Measurements from ENCODE around the gene ETV5. TPM values are rescaled to one million over a fixed set of nuclear protein-coding genes. Genes with fewer than 3 reads are reported as not detected.

ETV5 gene
- total and polyA plus RNA-seq, 4 donors: 3.3 to 14.9 (median 5.5) TPM

GRCh38 chr3:186144257-186144656 is 35.4 kb upstream of the ETV5 start:
- Histone ChIP-seq H3K9me3 (ENCODE audit: control insufficient read depth in 4 of 4, low read length in 3 of 4) (no peaks in the 10 kb centered on the region), H3K4me1 (ENCODE audit: control insufficient read depth in 4 of 4, insufficient read depth in 4 of 4, low read length in 3 of 4) (no peaks in the 10 kb centered on the region), H3K27me3 (ENCODE audit: control insufficient read depth in 4 of 4, insufficient read depth in 4 of 4, low read length in 3 of 4) (no peaks in the 10 kb centered on the region), H3K27ac (ENCODE audit: low read depth in 1 of 2, low read length in 2 of 2) (no peak overlapping the region), H3K4me3 (ENCODE audit: low read depth in 1 of 3, low read length in 3 of 3) (no peak overlapping the region), H3K36me3 (ENCODE audit: control insufficient read depth in 4 of 4, insufficient read depth in 3 of 4, low read depth in 1 of 4, low read length in 3 of 4) (no peaks in the 10 kb centered on the region), H3K9ac (ENCODE audit: low read depth in 1 of 2, low read length in 2 of 2) (no peak overlapping the region)
- DNase-seq (ENCODE audit: low spot score): no peak
- WGBS: 89% methylated on average over 5 of the region's 5 CpGs
- TF ChIP-seq MAX (IDR thresholded peaks at IDR 0.05) (no peak), FOXA2 (IDR thresholded peaks at IDR 0.05) (no peak), ATF3 (IDR thresholded peaks at IDR 0.05) (no peak), NR2F2 (IDR thresholded peaks at IDR 0.05) (no peak), CTCF (IDR thresholded peaks at IDR 0.05; ENCODE audit: low read depth, low read length, missing input control) (no peak)

- Histone ChIP-seq H3K9me3 (ENCODE audit: control insufficient read depth in 4 of 4, low read length in 3 of 4) (no peaks in the 10 kb centered on the region), H3K27me3 (ENCODE audit: control insufficient read depth in 4 of 4, insufficient read depth in 4 of 4, low read length in 3 of 4) (no peaks in the 10 kb centered on the region), H3K27ac (ENCODE audit: low read depth in 1 of 2, low read length in 2 of 2) (no peak overlapping the region), H3K36me3 (ENCODE audit: control insufficient read depth in 4 of 4, insufficient read depth in 3 of 4, low read depth in 1 of 4, low read length in 3 of 4) (no peaks in the 10 kb centered on the region), H3K4me1 (ENCODE audit: control insufficient read depth in 4 of 4, insufficient read depth in 4 of 4, low read length in 3 of 4) (no peaks in the 10 kb centered on the region), H3K9ac (ENCODE audit: low read depth in 1 of 2, low read length in 2 of 2) (no peak overlapping the region), H3K4me3 (ENCODE audit: low read depth in 1 of 3, low read length in 3 of 3) (no peak overlapping the region)
- WGBS: 64% methylated on average over 1 of the region's 1 CpG
- TF ChIP-seq MAX (IDR thresholded peaks at IDR 0.05) (no peak), TAF1 (conservative IDR thresholded peaks at IDR 0.05) (no peak), EGR1 (IDR thresholded peaks at IDR 0.05; ENCODE audit: low read depth in 2 of 2) (no peak), YY1 (IDR thresholded peaks at IDR 0.05) (no peak), FOXA1 (IDR thresholded peaks at IDR 0.05) (no peak), HNF4G (IDR thresholded peaks at IDR 0.05) (no peak), ATF3 (IDR thresholded peaks at IDR 0.05) (no peak), RXRA (IDR thresholded peaks at IDR 0.05) (no peak), REST (IDR thresholded peaks at IDR 0.05) (no peak), ZBTB33 (IDR thresholded peaks at IDR 0.05) (no peak), NR2F2 (IDR thresholded peaks at IDR 0.05) (no peak), GABPA (IDR thresholded peaks at IDR 0.05 in 1 of 2, conservative IDR thresholded peaks at IDR 0.05 in 1 of 2) (no peak), FOXA2 (IDR thresholded peaks at IDR 0.05) (no peak), JUND (IDR thresholded peaks at IDR 0.05) (no peak), RAD21 (IDR thresholded peaks at IDR 0.05) (no peak), HNF4A (conservative IDR thresholded peaks at IDR 0.05) (no peak), CTCF (IDR thresholded peaks at IDR 0.05; ENCODE audit: low read depth, low read length, missing input control) (no peak), SP1 (IDR thresholded peaks at IDR 0.05) (no peak)
- no peak for DNase-seq (ENCODE audit: low spot score)
These were observed 34.4 kb upstream of the ETV5 start for GRCh38 chr3:186143250-186143649.
